Measurements from ENCODE around the gene FOXP1. TPM values are rescaled to one million over a fixed set of nuclear protein-coding genes. Genes with fewer than 3 reads are reported as not detected.

The FOXP1 gene
- total and polyA plus RNA-seq, 3 donors from 2014 or later, result 37.8 to 105 (median 75.9) TPM

- H3K4me1 ChIP-seq, result no peaks in the 10 kb centered on the region
- 87% methylated on average over 8 of the region's 8 CpGs for WGBS, 2 donors
- TF ChIP-seq POLR2A (IDR thresholded peaks at IDR 0.05), result no peak
- no peak for TF ChIP-seq CTCF (IDR thresholded peaks at IDR 0.05)
- intact Hi-C loops (cut with DNase I; ENCODE audit: low total_unique reads), result no loop called here
- H3K36me3 ChIP-seq (ENCODE audit: low read depth, missing control alignments), result no peaks in the 10 kb centered on the region
- no peak for DNase-seq
- H3K27me3 ChIP-seq, result no peaks in the 10 kb centered on the region
- no peak overlapping the region for H3K27ac ChIP-seq
- no peak overlapping the region for H3K4me3 ChIP-seq
- no peaks in the 10 kb centered on the region for H3K9me3 ChIP-seq
These were observed 195.9 kb downstream of the FOXP1 start for GRCh38 chr3:71387586-71387985.

GRCh38 chr3:71384837-71385716 is 198.5 kb downstream of the FOXP1 start:
- 70 to 82% methylated on average over 7 of the region's 7 CpGs for WGBS, 2 donors
- TF ChIP-seq POLR2A (IDR thresholded peaks at IDR 0.05), result no peak
- TF ChIP-seq CTCF (IDR thresholded peaks at IDR 0.05), result no peak
- H3K9me3 ChIP-seq, result no peaks in the 10 kb centered on the region
- no peaks in the 10 kb centered on the region for H3K36me3 ChIP-seq (ENCODE audit: low read depth, missing control alignments)
- H3K27me3 ChIP-seq, result no peaks in the 10 kb centered on the region
- no peak for DNase-seq
- H3K4me3 ChIP-seq, result no peak overlapping the region
- intact Hi-C loops (cut with DNase I; ENCODE audit: low total_unique reads), result no loop called here
- no peak overlapping the region for H3K27ac ChIP-seq
- no peaks in the 10 kb centered on the region for H3K4me1 ChIP-seq

GRCh38 chr3:71384388-71384787 is 199.1 kb downstream of the FOXP1 start:
- Histone ChIP-seq H3K4me3 (no peak overlapping the region), H3K27me3 (no peaks in the 10 kb centered on the region), H3K9me3 (no peaks in the 10 kb centered on the region), H3K36me3 (ENCODE audit: low read depth, missing control alignments) (no peaks in the 10 kb centered on the region), H3K4me1 (no peaks in the 10 kb centered on the region), H3K27ac (no peak overlapping the region)
- intact Hi-C loops (cut with DNase I; ENCODE audit: low total_unique reads), result no loop called here
- TF ChIP-seq CTCF (IDR thresholded peaks at IDR 0.05) (no peak), POLR2A (IDR thresholded peaks at IDR 0.05) (no peak)
- 57% methylated on average over 3 of the region's 3 CpGs for WGBS, 2 donors
- DNase-seq, result no peak

- DNase-seq, result no peak
- Histone ChIP-seq H3K27ac (no peak overlapping the region), H3K4me1 (no peaks in the 10 kb centered on the region), H3K4me3 (no peak overlapping the region), H3K9me3 (no peaks in the 10 kb centered on the region), H3K27me3 (no peaks in the 10 kb centered on the region), H3K36me3 (ENCODE audit: low read depth, missing control alignments) (no peaks in the 10 kb centered on the region)
- WGBS, 2 donors, result 87 to 88% methylated on average over 3 of the region's 3 CpGs
- no peak for TF ChIP-seq CTCF (IDR thresholded peaks at IDR 0.05)
- TF ChIP-seq POLR2A (IDR thresholded peaks at IDR 0.05), result no peak
- intact Hi-C loops (cut with DNase I; ENCODE audit: low total_unique reads), result no loop called here
These were observed 203.4 kb downstream of the FOXP1 start for GRCh38 chr3:71380096-71380495.

GRCh38 chr3:71378509-71378908 is 205.0 kb downstream of the FOXP1 start:
- intact Hi-C loops (cut with DNase I; ENCODE audit: low total_unique reads), result no loop called here
- Histone ChIP-seq H3K9me3 (no peaks in the 10 kb centered on the region), H3K4me3 (no peak overlapping the region), H3K4me1 (no peaks in the 10 kb centered on the region), H3K27ac (no peak overlapping the region), H3K36me3 (ENCODE audit: low read depth, missing control alignments) (no peaks in the 10 kb centered on the region), H3K27me3 (no peaks in the 10 kb centered on the region)
- TF ChIP-seq CTCF (IDR thresholded peaks at IDR 0.05) (no peak), POLR2A (IDR thresholded peaks at IDR 0.05) (no peak)
- WGBS, 2 donors, result 95 to 100% methylated on average over 1 of the region's 1 CpG
- DNase-seq, result no peak
